Panc1 (cell line): ENCODE data around the gene NMT1. TPM values are rescaled to one million over a fixed set of nuclear protein-coding genes. Genes with fewer than 3 reads are reported as not detected.
A peak's percentile ranks its signal among the peaks of the same experiment; 100 is the strongest.

Experiments
- ATAC-seq: fragments of 200-7000 bp; cut with Tn5 transposase; 2 replicates; pipeline ENCODE4 v1.9.1; 2020; ENCODE audit warnings: mild to moderate bottlenecking, moderate library complexity
- BruUV-seq: library from RNA; stranded (reverse); fragments of 400-500 nt; replicated peaks from 2 replicates; lab custom pipeline; 2021; lab: Mats Ljungman, UMichigan
- CTCF ChIA-PET: fragments of 300-600 bp; sonication (Branson Sonifier 250); formaldehyde crosslinking; loops from one replicate; lab custom pipeline; 2022; ENCODE audit warnings: antibody characterized with exemption; lab: Charles Lee
- POLR2A ChIA-PET: fragments of 300-600 bp; sonication (Branson Sonifier 250); formaldehyde crosslinking; loops from one replicate; lab custom pipeline; 2022; ENCODE audit warnings: antibody characterized with exemption; lab: Charles Lee
- DNase-seq: peaks from one replicate; pipeline ENCODE4 v3.0.0-alpha.2; 2010; ENCODE audit warnings: low read depth, low spot score
- H3K27ac ChIP-seq: 2 replicates; pipeline ENCODE4 v1.5.1; 2011; ENCODE audit warnings: mild to moderate bottlenecking, low read length, inconsistent platforms
- H3K27me3 ChIP-seq: fragments of 200-500 bp; sonication (Bioruptor generic); 2 replicates; pipeline ENCODE4 v1.6.0; 2014; ENCODE audit warnings: low read length, inconsistent platforms; ENCODE audit not compliant: control insufficient read depth, insufficient read depth
- H3K36me3 ChIP-seq: fragments of 200-500 bp; sonication (Bioruptor generic); 2 replicates; pipeline ENCODE4 v1.5.1; 2014; ENCODE audit warnings: inconsistent platforms, mild to moderate bottlenecking, low read length, moderate library complexity; ENCODE audit not compliant: control insufficient read depth, insufficient read depth
- H3K4me1 ChIP-seq: 2 replicates; pipeline ENCODE4 v1.5.1; 2011; ENCODE audit warnings: inconsistent platforms, mild to moderate bottlenecking, low read length, moderate library complexity; ENCODE audit not compliant: control insufficient read depth, insufficient read depth
- H3K4me3 ChIP-seq, 2 experiments: 2 replicates each; pipeline ENCODE4 v1.5.1; 2011 to 2012; ENCODE audit warnings: low read depth in 2 of 2, low read length in 2 of 2, mild to moderate bottlenecking in 2 of 2, inconsistent platforms in 1 of 2, moderate library complexity in 1 of 2
- H3K9me3 ChIP-seq: fragments of 200-500 bp; sonication (Bioruptor generic); 2 replicates; pipeline ENCODE4 v1.5.1; 2014; ENCODE audit warnings: low read depth, mild to moderate bottlenecking, inconsistent platforms, low read length, moderate library complexity; ENCODE audit not compliant: control insufficient read depth, insufficient read depth
- POLR2AphosphoS5 ChIP-seq: IDR thresholded peaks from 2 replicates; pipeline ENCODE4 v1.6.1; 2012; ENCODE audit warnings: mild to moderate bottlenecking, low read depth, low read length, moderate library complexity
- REST ChIP-seq, 2 experiments: IDR thresholded peaks; 2 replicates each; pipeline ENCODE4 v1.6.1; 2011 to 2012; ENCODE audit warnings: low read depth in 2 of 2, control low read depth in 1 of 2, low read length in 1 of 2, mild to moderate bottlenecking in 1 of 2, moderate library complexity in 1 of 2; ENCODE audit not compliant: insufficient read depth in 1 of 2
- SIN3A ChIP-seq: IDR thresholded peaks from 2 replicates; pipeline ENCODE4 v1.6.1; 2012; ENCODE audit warnings: low read depth, mild to moderate bottlenecking, low read length, moderate library complexity, borderline replicate concordance; ENCODE audit not compliant: insufficient read depth
- TCF7L2 ChIP-seq: IDR thresholded peaks from 2 replicates; pipeline ENCODE4 v1.6.1; 2011; ENCODE audit warnings: mild to moderate bottlenecking, low read depth, low read length, inconsistent platforms
- in situ Hi-C: cut with HindIII; loops from 2 replicates; pipeline ENCODE4 v1.10.0; 2016; ENCODE audit warnings: low sequenced_read_pairs, low pct_unique_long_range_greater_than_20kb
- intact Hi-C: fragments of 100-400 bp; cut with micrococcal nuclease; formaldehyde crosslinking; loops from one replicate; pipeline ENCODE4 v1.10.0; 2022; ENCODE audit not compliant: unreplicated experiment
- total RNA-seq: library from RNA; stranded (reverse); gene quantifications from one replicate; pipeline ENCODE4 v1.2.1, GENCODE V29; 2021; ENCODE audit not compliant: unreplicated experiment
- TF ChIP-seq, protein P1 (sequence below): fragments of 450-650 bp; IDR thresholded peaks from 2 replicates; pipeline ENCODE4 v1.5.1; 2017; ENCODE audit warnings: mild to moderate bottlenecking

NMT1 gene
- total RNA-seq, 1 experiment from 2014 or later: 105 TPM

DNA sequence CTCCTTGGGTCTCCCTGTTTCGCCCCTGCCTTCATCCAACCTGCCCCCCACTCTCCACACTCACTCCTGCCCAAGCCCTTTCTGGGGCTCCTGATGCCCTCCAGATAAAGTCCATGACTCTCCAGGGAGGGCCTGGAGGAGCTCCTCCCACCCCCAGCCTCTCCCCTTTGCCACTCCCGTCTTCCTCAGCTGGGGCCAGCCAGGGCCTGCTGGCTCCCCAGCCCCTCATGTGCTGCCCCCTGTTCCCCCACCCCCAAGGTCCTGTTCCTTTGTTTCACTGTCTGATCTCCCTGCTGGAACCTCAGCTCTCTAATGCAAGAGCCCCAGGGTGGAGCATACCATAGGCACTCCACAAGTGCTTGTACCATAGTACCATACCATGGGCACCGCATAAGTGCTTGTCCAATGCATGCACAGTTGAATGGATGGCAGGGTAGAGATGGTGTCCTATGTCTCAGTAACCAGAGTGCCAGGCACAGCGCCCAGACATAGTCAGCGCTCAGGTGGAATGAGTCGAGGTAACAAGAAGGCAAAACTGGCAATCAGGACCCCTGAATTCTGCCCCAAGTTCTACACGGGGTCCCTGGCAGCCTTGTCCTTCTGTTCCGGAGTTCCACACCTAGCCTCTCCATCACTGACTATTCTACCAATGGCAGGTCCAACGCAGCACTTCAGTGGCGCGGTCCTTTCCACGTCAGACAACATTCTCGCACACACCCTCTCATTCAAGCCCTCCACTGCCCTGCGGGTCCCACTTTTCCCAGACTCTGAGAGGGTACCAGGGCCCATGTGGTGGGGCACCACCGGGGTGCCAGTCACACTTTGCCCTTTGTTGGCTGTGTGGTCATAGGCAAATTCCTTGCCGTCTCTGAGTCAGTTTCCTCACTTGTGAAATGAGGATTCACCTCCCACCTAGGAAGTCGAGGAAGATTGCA is 69.8 kb downstream of the NMT1 start:
- ChIA-PET CTCF (interaction anchor here (0.5 to 0.7 kb wide), 4 partner anchors 19 to 162 kb away, joined by 3 to 5 read pairs (median 3); no protein-coding TSS in a partner anchor), POLR2A (no interaction called here)
- no TSS peak for BruUV-seq

More for the DNA sequence above, 69.8 kb downstream of the NMT1 start:
- Histone ChIP-seq H3K4me3 (peak overlapping the region; percentile 72 to 74), H3K9me3 (no peaks in the 10 kb centered on the region), H3K27ac (peak overlapping the region; percentile 83), H3K36me3 (no peaks in the 10 kb centered on the region; the same call in 1 of the 2 replicates), H3K4me1 (peaks cover 44% of the 10 kb centered on the region), H3K27me3 (no peaks in the 10 kb centered on the region)
- DNase-seq: no peak
- in situ Hi-C loops: no loop called here
- no peak for ATAC-seq
- intact Hi-C loops: no loop called here
- TF ChIP-seq SIN3A (no peak), REST (IDR thresholded peaks at IDR 0.05; ENCODE audit: insufficient read depth in 1 of 2, low read depth in 2 of 2, low read length in 1 of 2) (no peak), POLR2AphosphoS5 (no peak), TCF7L2 (no peak)
- TF ChIP-seq, protein P1, sequence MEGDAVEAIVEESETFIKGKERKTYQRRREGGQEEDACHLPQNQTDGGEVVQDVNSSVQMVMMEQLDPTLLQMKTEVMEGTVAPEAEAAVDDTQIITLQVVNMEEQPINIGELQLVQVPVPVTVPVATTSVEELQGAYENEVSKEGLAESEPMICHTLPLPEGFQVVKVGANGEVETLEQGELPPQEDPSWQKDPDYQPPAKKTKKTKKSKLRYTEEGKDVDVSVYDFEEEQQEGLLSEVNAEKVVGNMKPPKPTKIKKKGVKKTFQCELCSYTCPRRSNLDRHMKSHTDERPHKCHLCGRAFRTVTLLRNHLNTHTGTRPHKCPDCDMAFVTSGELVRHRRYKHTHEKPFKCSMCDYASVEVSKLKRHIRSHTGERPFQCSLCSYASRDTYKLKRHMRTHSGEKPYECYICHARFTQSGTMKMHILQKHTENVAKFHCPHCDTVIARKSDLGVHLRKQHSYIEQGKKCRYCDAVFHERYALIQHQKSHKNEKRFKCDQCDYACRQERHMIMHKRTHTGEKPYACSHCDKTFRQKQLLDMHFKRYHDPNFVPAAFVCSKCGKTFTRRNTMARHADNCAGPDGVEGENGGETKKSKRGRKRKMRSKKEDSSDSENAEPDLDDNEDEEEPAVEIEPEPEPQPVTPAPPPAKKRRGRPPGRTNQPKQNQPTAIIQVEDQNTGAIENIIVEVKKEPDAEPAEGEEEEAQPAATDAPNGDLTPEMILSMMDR: no peak
